ENCODE measurements around the gene COPZ2. TPM values are rescaled to one million over a fixed set of nuclear protein-coding genes. Genes with fewer than 3 reads are reported as not detected.

The COPZ2 gene
- total RNA-seq, 1 donor from 2014 or later: 155 TPM

- H3K27me3 ChIP-seq: no peaks in the 10 kb centered on the region
- H3K4me3 ChIP-seq: peak overlapping the region; percentile 55 to 57
- TF ChIP-seq CTCF (IDR thresholded peaks at IDR 0.05): peak in 2 of 3 experiments; percentile 3 to 42
- no peak for DNase-seq (ENCODE audit: low spot score in 2 of 2)
- intact Hi-C loops (cut with DNase I): no loop called here
- peaks cover 4 to 10% of the 10 kb centered on the region in 2 donors for H3K4me1 ChIP-seq
- no peaks in the 10 kb centered on the region for H3K9me3 ChIP-seq
- no peak overlapping the region for H3K27ac ChIP-seq
- no peaks in the 10 kb centered on the region for H3K36me3 ChIP-seq
These were observed 26.0 kb downstream of the COPZ2 start for GRCh38 chr17:48011405-48012150.

GRCh38 chr17:48010193-48010592 lies 27.4 kb downstream of the COPZ2 start:
- no peaks in the 10 kb centered on the region for H3K9me3 ChIP-seq
- TF ChIP-seq CTCF (IDR thresholded peaks at IDR 0.05): no peak
- no peak overlapping the region for H3K4me3 ChIP-seq
- H3K4me1 ChIP-seq: peaks cover 4 to 10% of the 10 kb centered on the region in 2 donors
- no peak overlapping the region for H3K27ac ChIP-seq
- intact Hi-C loops (cut with DNase I): no loop called here
- no peak for DNase-seq (ENCODE audit: low spot score in 2 of 2)
- no peaks in the 10 kb centered on the region for H3K36me3 ChIP-seq
- no peaks in the 10 kb centered on the region for H3K27me3 ChIP-seq

GRCh38 chr17:48006936-48007709 lies 30.5 kb downstream of the COPZ2 start:
- H3K4me1 ChIP-seq: peaks cover 4 to 9% of the 10 kb centered on the region in 2 donors
- H3K4me3 ChIP-seq: no peak overlapping the region
- H3K36me3 ChIP-seq: no peaks in the 10 kb centered on the region
- H3K27ac ChIP-seq: no peak overlapping the region
- DNase-seq (ENCODE audit: low spot score in 2 of 2): no peak
- no peaks in the 10 kb centered on the region for H3K27me3 ChIP-seq
- no peak for TF ChIP-seq CTCF (IDR thresholded peaks at IDR 0.05)
- no peaks in the 10 kb centered on the region for H3K9me3 ChIP-seq
- intact Hi-C loops (cut with DNase I): no loop called here

GRCh38 chr17:48004983-48005382 lies 32.6 kb downstream of the COPZ2 start:
- H3K27ac ChIP-seq: no peak overlapping the region
- intact Hi-C loops (cut with DNase I): no loop called here
- no peak for DNase-seq (ENCODE audit: low spot score in 2 of 2)

More at GRCh38 chr17:48004983-48005382, 32.6 kb downstream of the COPZ2 start:
- Histone ChIP-seq H3K4me3 (no peak overlapping the region), H3K36me3 (no peaks in the 10 kb centered on the region), H3K4me1 (peaks cover 0 to 5% of the 10 kb centered on the region in 2 donors), H3K27me3 (no peaks in the 10 kb centered on the region), H3K9me3 (no peaks in the 10 kb centered on the region)
- TF ChIP-seq CTCF (IDR thresholded peaks at IDR 0.05): no peak

All from ascending aorta (tissue), 2 donors.